Stimulated activated CD4-positive, alpha-beta T cell treated with anti-CD3 and anti-CD28 coated beads, Interleukin-12 subunit alpha, Interleukin-12 subunit beta, amount 100 ng/mL, for 24 hours (primary cell): ENCODE measurements around the gene TNFRSF6B.
"Not testable (repeated sequence)": the region's sequence is repeated elsewhere in the genome, so short reads cannot be mapped to it uniquely, and the experiment has no call there.

Experiments used
- DNase-seq, 2 experiments: peaks; one replicate each; pipeline ENCODE4 v3.0.0-alpha.2; 2020; ENCODE audit warnings: low read depth in 2 of 2

Gene TNFRSF6B

GRCh38 chr20:63707558-63708300, 11.3 kb downstream of the TNFRSF6B start, which contains the start of the genes ARFRP1 and ZGPAT:
Gene ARFRP1, minus strand, starts transcription at chr20:63707976. Its CDS starts 885 bp downstream, at chr20:63707091.
Gene ZGPAT, plus strand, starts transcription at chr20:63708039. Its CDS starts 542 bp downstream, at chr20:63708581.
- peak; percentile 75 to 82 for DNase-seq

GRCh38 chr20:63708301-63709148, 12.1 kb downstream of the TNFRSF6B start:
- DNase-seq: no peak

GRCh38 chr20:63709149-63709527, 12.7 kb downstream of the TNFRSF6B start:
- DNase-seq: no peak

- no peak for DNase-seq
Measured at GRCh38 chr20:63711085-63711645, 14.7 kb downstream of the TNFRSF6B start.

DNA sequence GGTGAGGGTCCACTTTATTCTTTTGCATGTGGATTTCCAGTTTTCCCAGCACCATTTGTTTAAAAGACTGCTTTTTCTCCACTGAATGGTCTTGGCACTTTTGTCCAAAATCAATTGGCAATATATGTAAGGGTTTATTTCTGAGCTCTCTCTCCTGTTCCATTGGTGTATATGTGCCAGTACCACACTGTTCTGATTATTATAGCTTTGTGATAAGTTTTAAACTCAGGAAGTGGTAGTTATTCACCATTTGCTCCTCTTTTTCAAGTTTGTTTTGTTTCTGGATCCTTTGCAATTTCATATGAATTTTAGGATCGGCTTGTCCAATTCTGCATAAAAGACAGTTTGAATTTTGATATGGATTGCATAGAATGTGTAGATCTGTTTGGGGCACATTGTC, 15.7 kb downstream of the TNFRSF6B start:
- DNase-seq: no peak

DNA sequence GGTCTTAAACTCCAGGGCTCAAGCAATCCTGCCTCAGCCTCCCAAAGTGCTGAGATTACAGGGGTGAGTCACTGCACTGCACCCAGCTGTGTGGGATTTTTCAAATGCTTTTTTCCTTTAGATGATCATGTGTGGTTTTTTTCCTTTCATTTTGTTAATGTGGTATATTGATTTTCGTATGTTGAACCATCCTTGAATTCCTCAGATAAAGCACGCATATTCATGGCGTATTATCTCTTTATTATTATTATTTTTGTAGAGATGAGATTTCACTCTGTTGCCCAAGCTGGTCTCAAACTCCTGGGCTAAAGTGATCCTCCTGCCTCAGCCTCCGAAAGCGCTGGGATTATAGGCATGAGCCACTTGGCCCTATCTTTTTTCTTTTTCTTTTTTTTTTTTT, 18.4 kb downstream of the TNFRSF6B start:
- no peak for DNase-seq

GRCh38 chr20:63718996-63719395, 22.5 kb downstream of the TNFRSF6B start:
- DNase-seq: no peak

- not testable (repeated sequence) for DNase-seq
Measured at GRCh38 chr20:63722967-63723622, 26.6 kb downstream of the TNFRSF6B start.

GRCh38 chr20:63730189-63730733, 33.8 kb downstream of the TNFRSF6B start:
- DNase-seq: not testable (repeated sequence)

DNA sequence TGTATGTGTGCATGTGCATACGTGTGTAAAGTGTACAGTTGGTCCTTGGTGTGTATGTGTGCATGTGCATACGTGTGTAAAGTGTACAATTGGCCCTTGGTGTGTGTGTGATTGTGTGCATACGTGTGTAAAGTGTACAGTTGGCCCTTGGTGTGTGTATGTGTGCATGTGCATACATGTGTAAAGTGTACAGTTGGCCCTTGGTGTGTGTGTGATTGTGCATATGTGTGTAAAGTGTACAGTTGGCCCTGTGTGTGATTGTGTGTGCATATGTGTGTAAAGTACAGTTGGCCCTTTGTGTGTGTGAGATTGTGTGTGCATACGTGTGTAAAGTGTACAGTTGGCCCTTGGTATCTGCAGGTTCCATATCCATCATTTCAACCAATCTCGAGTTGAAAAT, 35.0 kb downstream of the TNFRSF6B start:
- DNase-seq: no peak

GRCh38 chr20:63732118-63733095, 36.0 kb downstream of the TNFRSF6B start:
- no peak for DNase-seq

DNA sequence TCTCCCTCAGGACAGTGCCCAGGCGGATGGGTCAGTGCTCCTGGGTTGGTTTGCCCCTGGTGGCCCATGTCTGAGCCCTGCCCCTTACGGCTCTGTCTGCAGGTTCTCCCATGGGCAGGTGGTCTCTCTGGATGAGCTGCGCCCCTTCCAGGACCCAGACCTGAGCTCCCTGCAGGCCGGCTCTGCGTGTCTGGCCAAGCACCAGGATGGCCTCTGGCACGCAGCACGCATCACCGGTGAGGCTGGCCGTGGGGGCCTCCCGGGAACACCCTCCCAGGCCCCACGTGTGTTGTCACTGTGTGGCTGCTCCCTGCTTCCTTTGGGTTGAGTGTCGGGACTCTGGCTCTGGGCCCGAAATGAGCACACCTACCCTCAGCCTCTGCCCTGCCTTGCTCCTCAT, 36.7 kb downstream of the TNFRSF6B start:
- no peak for DNase-seq

GRCh38 chr20:63733579-63734081, 37.2 kb downstream of the TNFRSF6B start:
- DNase-seq: no peak

- DNase-seq: no peak
Measured at GRCh38 chr20:63734111-63734945, 37.9 kb downstream of the TNFRSF6B start.

DNA sequence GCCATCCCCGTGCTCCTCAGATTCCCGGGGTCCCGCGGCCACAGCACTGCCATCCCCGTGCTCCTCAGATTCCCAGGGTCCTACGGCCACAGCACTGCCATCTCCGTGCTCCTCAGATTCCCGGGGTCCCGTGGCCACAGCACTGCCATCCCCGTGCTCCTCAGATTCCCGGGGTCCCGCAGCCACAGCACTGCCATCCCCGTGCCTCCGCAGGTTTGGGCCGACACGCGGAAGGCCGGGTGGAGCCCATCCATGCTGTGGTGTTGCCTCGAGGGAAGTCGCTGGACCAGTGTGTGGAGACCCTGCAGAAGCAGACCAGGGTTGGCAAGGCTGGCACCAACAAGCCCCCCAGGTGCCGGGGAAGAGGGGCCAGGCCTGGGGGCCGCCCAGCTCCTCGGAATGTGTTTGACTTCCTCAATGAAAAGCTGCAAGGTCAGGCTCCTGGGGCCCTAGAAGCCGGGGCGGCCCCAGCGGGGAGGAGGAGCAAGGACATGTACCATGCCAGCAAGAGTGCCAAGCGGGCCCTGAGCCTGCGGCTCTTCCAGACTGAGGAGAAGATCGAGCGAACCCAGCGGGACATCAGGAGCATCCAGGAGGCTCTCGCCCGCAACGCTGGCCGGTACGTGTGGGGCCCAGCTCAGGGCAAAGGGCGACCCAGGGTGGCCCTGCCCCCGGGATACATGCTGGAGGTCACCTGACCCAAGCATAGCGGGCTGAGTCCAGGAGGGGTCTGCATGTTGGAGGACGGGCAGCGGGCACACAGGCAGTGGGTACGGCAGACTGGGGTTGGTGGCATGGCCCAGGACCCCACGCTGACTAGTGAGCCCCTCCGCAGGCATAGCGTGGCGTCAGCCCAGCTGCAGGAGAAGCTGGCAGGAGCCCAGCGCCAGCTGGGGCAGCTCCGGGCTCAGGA, 38.8 kb downstream of the TNFRSF6B start:
- no peak for DNase-seq

GRCh38 chr20:63735859-63736718, 39.6 kb downstream of the TNFRSF6B start, which contains the start of gene LIME1:
Gene LIME1, plus strand, starts transcription at chr20:63736664. Its CDS starts 886 bp downstream, at chr20:63737550.
- no peak for DNase-seq
